ENCODE measurements around the gene VAMP7.

DNA sequence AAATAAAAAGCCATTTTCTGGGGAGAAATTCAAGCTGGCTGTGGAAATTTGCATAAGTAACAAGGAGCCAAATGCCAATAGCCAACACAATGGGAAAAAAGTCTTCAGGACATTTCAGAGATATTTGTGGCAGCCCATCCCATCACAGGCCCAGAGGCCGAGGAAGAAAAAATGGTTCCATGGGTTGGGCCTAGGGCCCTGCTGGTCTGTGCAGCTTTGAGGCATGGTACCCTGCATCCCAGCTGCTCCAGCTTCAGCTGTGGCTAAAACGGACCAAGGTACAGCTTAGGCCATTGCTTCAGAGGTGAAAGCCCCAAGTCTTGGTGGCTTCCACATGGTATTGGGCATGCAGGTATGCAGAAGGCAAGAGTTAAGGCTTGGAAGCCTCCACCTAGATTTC lies 102.2 kb downstream of the VAMP7 start:
- TF ChIP-seq, protein P1, sequence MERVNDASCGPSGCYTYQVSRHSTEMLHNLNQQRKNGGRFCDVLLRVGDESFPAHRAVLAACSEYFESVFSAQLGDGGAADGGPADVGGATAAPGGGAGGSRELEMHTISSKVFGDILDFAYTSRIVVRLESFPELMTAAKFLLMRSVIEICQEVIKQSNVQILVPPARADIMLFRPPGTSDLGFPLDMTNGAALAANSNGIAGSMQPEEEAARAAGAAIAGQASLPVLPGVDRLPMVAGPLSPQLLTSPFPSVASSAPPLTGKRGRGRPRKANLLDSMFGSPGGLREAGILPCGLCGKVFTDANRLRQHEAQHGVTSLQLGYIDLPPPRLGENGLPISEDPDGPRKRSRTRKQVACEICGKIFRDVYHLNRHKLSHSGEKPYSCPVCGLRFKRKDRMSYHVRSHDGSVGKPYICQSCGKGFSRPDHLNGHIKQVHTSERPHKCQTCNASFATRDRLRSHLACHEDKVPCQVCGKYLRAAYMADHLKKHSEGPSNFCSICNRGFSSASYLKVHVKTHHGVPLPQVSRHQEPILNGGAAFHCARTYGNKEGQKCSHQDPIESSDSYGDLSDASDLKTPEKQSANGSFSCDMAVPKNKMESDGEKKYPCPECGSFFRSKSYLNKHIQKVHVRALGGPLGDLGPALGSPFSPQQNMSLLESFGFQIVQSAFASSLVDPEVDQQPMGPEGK (CRISPR knock-in tag; IDR thresholded peaks at IDR 0.05; ENCODE audit: borderline replicate concordance) = no peak
- TF ChIP-seq, protein P2, sequence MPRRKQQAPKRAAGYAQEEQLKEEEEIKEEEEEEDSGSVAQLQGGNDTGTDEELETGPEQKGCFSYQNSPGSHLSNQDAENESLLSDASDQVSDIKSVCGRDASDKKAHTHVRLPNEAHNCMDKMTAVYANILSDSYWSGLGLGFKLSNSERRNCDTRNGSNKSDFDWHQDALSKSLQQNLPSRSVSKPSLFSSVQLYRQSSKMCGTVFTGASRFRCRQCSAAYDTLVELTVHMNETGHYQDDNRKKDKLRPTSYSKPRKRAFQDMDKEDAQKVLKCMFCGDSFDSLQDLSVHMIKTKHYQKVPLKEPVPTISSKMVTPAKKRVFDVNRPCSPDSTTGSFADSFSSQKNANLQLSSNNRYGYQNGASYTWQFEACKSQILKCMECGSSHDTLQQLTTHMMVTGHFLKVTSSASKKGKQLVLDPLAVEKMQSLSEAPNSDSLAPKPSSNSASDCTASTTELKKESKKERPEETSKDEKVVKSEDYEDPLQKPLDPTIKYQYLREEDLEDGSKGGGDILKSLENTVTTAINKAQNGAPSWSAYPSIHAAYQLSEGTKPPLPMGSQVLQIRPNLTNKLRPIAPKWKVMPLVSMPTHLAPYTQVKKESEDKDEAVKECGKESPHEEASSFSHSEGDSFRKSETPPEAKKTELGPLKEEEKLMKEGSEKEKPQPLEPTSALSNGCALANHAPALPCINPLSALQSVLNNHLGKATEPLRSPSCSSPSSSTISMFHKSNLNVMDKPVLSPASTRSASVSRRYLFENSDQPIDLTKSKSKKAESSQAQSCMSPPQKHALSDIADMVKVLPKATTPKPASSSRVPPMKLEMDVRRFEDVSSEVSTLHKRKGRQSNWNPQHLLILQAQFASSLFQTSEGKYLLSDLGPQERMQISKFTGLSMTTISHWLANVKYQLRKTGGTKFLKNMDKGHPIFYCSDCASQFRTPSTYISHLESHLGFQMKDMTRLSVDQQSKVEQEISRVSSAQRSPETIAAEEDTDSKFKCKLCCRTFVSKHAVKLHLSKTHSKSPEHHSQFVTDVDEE (CRISPR knock-in tag; IDR thresholded peaks at IDR 0.05) = no peak
- TF ChIP-seq SNAI2 (CRISPR knock-in tag; IDR thresholded peaks at IDR 0.05) (no peak), RARB (CRISPR knock-in tag; IDR thresholded peaks at IDR 0.05) (no peak), ESRRG (CRISPR knock-in tag; IDR thresholded peaks at IDR 0.05) (no peak), TCF4 (CRISPR knock-in tag; IDR thresholded peaks at IDR 0.05; ENCODE audit: borderline replicate concordance) (no peak), GLIS3 (CRISPR knock-in tag; IDR thresholded peaks at IDR 0.05) (no peak), ZC3H10 (CRISPR knock-in tag; IDR thresholded peaks at IDR 0.05) (no peak), ZFP30 (CRISPR knock-in tag; IDR thresholded peaks at IDR 0.05) (no peak), TOX (CRISPR knock-in tag; IDR thresholded peaks at IDR 0.05; ENCODE audit: borderline replicate concordance) (no peak), BACH2 (CRISPR knock-in tag; IDR thresholded peaks at IDR 0.05; ENCODE audit: borderline replicate concordance) (no peak)
- TF ChIP-seq, protein P3, sequence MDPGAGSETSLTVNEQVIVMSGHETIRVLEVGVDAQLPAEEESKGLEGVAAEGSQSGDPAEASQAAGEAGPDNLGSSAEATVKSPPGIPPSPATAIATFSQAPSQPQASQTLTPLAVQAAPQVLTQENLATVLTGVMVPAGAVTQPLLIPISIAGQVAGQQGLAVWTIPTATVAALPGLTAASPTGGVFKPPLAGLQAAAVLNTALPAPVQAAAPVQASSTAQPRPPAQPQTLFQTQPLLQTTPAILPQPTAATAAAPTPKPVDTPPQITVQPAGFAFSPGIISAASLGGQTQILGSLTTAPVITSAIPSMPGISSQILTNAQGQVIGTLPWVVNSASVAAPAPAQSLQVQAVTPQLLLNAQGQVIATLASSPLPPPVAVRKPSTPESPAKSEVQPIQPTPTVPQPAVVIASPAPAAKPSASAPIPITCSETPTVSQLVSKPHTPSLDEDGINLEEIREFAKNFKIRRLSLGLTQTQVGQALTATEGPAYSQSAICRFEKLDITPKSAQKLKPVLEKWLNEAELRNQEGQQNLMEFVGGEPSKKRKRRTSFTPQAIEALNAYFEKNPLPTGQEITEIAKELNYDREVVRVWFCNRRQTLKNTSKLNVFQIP (CRISPR knock-in tag; IDR thresholded peaks at IDR 0.05; ENCODE audit: borderline replicate concordance, low read depth) = no peak
- TF ChIP-seq, protein P4, sequence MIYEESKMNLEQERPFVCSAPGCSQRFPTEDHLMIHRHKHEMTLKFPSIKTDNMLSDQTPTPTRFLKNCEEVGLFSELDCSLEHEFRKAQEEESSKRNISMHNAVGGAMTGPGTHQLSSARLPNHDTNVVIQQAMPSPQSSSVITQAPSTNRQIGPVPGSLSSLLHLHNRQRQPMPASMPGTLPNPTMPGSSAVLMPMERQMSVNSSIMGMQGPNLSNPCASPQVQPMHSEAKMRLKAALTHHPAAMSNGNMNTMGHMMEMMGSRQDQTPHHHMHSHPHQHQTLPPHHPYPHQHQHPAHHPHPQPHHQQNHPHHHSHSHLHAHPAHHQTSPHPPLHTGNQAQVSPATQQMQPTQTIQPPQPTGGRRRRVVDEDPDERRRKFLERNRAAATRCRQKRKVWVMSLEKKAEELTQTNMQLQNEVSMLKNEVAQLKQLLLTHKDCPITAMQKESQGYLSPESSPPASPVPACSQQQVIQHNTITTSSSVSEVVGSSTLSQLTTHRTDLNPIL (CRISPR knock-in tag; IDR thresholded peaks at IDR 0.05; ENCODE audit: low read depth) = no peak

Measured in SK-N-SH treated with all-trans-retinoic acid at 6 μM for 48 hours (cell line).